Measurements from ENCODE around the gene CST7.

CST7 gene

DNA sequence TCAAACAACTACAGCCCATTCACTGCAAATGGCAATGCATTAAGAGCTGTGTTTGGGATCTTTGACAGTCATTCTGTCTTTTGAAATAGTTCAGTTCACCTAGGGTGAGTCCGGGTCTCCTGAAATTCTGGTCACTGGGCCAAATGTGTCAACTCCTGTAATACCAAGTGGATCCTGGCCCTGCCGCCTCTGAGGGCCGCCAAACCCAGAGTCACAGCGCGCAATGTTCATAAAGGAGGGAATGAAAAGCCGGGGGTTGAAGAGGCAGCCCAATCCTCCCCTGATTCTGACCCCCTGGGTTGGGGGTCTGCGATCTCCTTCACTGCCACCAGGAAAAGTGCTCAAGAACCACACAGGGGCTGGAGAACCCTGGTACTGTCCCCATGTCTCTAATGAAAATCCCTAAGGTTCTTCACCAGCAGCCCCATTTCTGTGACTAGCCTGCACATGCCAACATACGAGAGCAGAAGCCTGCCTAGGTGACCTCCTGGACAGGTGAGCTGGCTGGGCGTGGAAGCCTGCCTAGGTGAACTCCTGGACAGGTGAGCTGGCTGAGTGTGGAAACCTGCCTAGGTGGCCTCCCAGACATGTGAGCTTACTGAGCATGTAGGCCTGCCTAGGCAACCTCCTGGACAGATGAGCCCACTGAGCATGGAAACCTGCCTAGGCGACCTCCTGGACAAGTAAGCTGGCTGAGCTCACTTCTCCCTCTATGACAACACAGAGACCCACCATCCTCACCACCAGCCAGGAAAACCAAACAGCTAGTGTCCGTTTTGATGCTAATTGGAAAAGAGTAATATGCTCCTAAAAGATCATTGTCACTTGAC lies 59.5 kb downstream of the CST7 start:
- no peak for TF ChIP-seq CTCF (IDR thresholded peaks at IDR 0.05; ENCODE audit: control insufficient read depth, extremely low read depth, insufficient read depth)

More for the DNA sequence above, 59.5 kb downstream of the CST7 start:
- no peak overlapping the region for H3K4me3 ChIP-seq (ENCODE audit: low read depth, low read length)
- DNase-seq (ENCODE audit: low read depth): no peak

Data from LNCaP clone FGC (cell line).